Measurements from ENCODE around the gene BPI. TPM values are rescaled to one million over a fixed set of nuclear protein-coding genes. Genes with fewer than 3 reads are reported as not detected.

BPI gene
- total and polyA plus RNA-seq, 12 donors, result 0.01 to 1.6 (median 0.15) TPM; not detected in 7

DNA sequence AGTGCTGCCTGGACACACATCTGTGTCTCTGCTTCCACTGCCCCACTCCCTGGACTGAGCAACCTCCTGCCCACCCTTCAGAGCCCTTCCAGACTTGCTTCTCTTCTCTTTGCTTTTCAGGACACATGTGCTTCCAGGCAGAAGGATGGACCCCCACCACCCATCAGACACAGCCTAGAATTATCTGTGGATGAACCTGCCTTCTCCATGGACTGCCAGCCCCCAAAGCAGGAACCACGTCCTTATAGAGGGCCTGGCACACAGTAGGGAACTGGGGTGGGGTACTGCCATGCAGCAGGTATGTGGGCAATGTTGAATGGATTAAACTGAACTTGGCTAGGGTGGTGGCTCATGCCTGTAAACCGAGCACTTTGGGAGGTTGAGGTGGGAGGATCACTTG lies 47.0 kb upstream of the BPI start:
- peaks cover 0 to 48% (median 11%) of the 10 kb centered on the region in 9 donors for H3K4me1 ChIP-seq
- intact Hi-C loops (cut with DNase I), result loop anchor here in 1 of 10 donors (5.0 kb wide), 1 partner anchor 40 kb away; no protein-coding TSS in a partner anchor
- peak overlapping the region in 1 of 10 donors; percentile 58 for H3K4me3 ChIP-seq
- no peaks in the 10 kb centered on the region for H3K9me3 ChIP-seq
- TF ChIP-seq, protein P1, sequence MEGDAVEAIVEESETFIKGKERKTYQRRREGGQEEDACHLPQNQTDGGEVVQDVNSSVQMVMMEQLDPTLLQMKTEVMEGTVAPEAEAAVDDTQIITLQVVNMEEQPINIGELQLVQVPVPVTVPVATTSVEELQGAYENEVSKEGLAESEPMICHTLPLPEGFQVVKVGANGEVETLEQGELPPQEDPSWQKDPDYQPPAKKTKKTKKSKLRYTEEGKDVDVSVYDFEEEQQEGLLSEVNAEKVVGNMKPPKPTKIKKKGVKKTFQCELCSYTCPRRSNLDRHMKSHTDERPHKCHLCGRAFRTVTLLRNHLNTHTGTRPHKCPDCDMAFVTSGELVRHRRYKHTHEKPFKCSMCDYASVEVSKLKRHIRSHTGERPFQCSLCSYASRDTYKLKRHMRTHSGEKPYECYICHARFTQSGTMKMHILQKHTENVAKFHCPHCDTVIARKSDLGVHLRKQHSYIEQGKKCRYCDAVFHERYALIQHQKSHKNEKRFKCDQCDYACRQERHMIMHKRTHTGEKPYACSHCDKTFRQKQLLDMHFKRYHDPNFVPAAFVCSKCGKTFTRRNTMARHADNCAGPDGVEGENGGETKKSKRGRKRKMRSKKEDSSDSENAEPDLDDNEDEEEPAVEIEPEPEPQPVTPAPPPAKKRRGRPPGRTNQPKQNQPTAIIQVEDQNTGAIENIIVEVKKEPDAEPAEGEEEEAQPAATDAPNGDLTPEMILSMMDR (IDR thresholded peaks at IDR 0.05), result no peak
- no peaks in the 10 kb centered on the region for H3K36me3 ChIP-seq
- H3K27me3 ChIP-seq, result peaks cover 0 to 34% (median 23%) of the 10 kb centered on the region in 7 donors
- 82 to 85% methylated on average over 2 of the region's 2 CpGs for WGBS, 2 donors
- DNase-seq, result no peak
- peak overlapping the region in 1 of 10 donors; percentile 60 for H3K27ac ChIP-seq
- no peak for ATAC-seq

DNA sequence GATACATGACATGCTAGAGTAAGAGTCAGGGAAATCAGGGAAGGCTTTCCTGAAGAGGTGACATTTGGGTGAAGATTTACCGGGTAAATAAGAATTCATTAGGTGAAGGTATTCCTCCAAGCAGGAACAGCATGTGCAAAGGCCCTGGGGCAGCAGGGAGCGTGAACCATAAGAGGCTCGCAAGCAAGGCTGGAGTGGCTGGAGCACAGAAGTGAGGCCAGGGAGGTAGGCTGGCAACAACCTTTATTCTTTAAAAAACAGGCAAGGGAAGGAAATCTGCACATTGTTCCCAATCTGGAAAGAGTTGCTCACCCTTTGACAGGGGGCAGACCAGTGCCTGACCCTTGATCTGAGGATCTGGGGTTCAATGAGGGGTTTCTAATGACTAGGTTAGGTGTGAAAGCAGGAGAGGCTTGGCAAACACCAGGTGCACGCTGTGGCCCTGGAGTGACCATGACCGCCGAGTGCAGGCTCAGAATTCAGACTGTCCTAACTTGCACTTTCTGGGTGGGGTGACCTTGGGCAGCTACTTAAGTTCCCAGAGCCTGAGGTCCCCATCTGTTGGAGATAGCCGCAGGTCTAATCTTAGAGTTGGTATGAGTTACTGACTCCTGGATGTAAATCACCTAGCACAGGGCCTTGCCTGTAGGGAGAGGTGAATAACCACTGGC lies 45.3 kb upstream of the BPI start:
- H3K4me3 ChIP-seq, result peak overlapping the region in 5 of 10 donors; percentile 56 to 62 (median 59)
- intact Hi-C loops (cut with DNase I), result loop anchor here in 1 of 10 donors (5.0 kb wide), 1 partner anchor 39 kb away; no protein-coding TSS in a partner anchor
- peaks cover 0 to 33% (median 11%) of the 10 kb centered on the region in 9 donors for H3K4me1 ChIP-seq
- peaks cover 0 to 39% (median 27%) of the 10 kb centered on the region in 7 donors for H3K27me3 ChIP-seq
- DNase-seq, result no peak
- H3K27ac ChIP-seq, result peak overlapping the region in 4 of 10 donors; percentile 4 to 91 (median 30)
- TF ChIP-seq, protein P1 (IDR thresholded peaks at IDR 0.05), result no peak
- H3K36me3 ChIP-seq, result no peaks in the 10 kb centered on the region
- 90% methylated on average over 7 of the region's 7 CpGs for WGBS, 2 donors
- no peak for ATAC-seq
- H3K9me3 ChIP-seq, result no peaks in the 10 kb centered on the region

GRCh38 chr20:38260025-38260377 lies 44.0 kb upstream of the BPI start:
- H3K27me3 ChIP-seq, result peaks cover 0 to 39% (median 27%) of the 10 kb centered on the region in 7 donors
- TF ChIP-seq, protein P1 (IDR thresholded peaks at IDR 0.05), result no peak
- peak overlapping the region; percentile 65 to 91 (median 82) for H3K27ac ChIP-seq
- H3K4me1 ChIP-seq, result peaks cover 0 to 21% (median 4%) of the 10 kb centered on the region in 9 donors
- no peak for DNase-seq
- intact Hi-C loops (cut with DNase I), result no loop called here
- ATAC-seq, result peak in 7 of 8 donors; percentile 3 to 40 (median 13)
- no peaks in the 10 kb centered on the region for H3K36me3 ChIP-seq
- peak overlapping the region; percentile 22 to 62 (median 56) for H3K4me3 ChIP-seq
- 12 to 20% methylated on average over 5 of the region's 5 CpGs for WGBS, 2 donors
- no peaks in the 10 kb centered on the region for H3K9me3 ChIP-seq

DNA sequence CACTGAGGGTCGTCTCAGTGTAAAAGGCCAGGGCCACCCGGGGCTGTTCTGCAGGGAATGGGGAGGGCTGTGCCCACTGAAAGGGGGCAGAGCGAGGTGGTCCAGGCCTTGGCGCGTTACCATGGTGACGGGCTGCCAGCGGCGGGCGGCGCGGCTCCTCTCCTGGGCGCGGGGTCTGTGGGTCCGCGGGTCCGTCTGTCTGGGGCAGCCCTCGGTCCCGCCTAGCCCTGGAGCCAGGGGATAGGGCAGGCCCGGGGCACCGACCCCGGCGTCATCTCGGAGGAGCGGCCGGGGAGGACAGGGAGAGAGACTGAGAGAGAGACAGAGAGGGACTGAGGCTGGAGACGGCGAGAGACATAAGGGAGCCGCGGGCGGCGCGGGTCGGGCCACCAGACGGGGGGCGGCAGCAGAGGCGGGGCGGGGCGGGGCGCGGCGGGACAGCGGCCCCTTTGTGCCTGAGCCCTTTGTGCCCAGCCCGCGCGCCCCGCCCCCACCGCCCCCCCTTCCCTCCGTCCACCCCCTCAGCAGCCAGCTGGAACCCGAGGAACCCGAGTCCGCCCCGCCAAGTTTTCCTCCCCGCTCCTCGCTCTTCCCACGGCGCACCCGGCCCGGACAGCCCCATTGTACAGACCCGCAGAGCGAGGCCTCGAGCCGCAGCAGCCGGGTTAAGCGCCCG lies 43.4 kb upstream of the BPI start, which contains the start of gene KIAA1755:
Gene KIAA1755, minus strand, starts transcription at position 358 of the 676 bp plus-strand sequence. Its CDS starts 235 bp downstream, at position 123.
- intact Hi-C loops (cut with DNase I), result no loop called here
- H3K27ac ChIP-seq, result peak within 1 kb of the TSS; percentile 65 to 91 (median 82)
- TF ChIP-seq, protein P1 (IDR thresholded peaks at IDR 0.05), result no peak
- H3K4me1 ChIP-seq, result peaks cover 0 to 16% (median 4%) of the 10 kb centered on the region in 9 donors
- peaks cover 0 to 3% (median 0%) of the 10 kb centered on the region in 11 donors for H3K9me3 ChIP-seq
- WGBS, 2 donors, result 4 to 5% methylated on average over 37 to 63 of the region's 65 CpGs
- no peaks in the 10 kb centered on the region for H3K36me3 ChIP-seq
- peak within 1 kb of the TSS; percentile 22 to 62 (median 56) for H3K4me3 ChIP-seq
- peak; percentile 36 to 63 for DNase-seq
- peak; percentile 25 to 88 (median 74) for ATAC-seq
- peaks cover 0 to 39% (median 27%) of the 10 kb centered on the region in 7 donors for H3K27me3 ChIP-seq
